HG03066 (cell line): ENCODE results near the gene MYDGF.
"Not testable (repeated sequence)": the region's sequence is repeated elsewhere in the genome, so short reads cannot be mapped to it uniquely, and the experiment has no call there.

Source experiments
- ATAC-seq: cut with Tn5 transposase; IDR thresholded peaks from one replicate; pipeline ENCODE4 v1.9.1; 2021; ENCODE audit warnings: low read depth; ENCODE audit not compliant: unreplicated experiment

Gene MYDGF

GRCh38 chr19:4669723-4670480, at the start of gene MYDGF:
Gene MYDGF, minus strand, starts transcription at chr19:4670342. Its CDS starts 8 bp downstream, at chr19:4670334.
- ATAC-seq, result peak; percentile 75

- no peak for ATAC-seq
Observed at GRCh38 chr19:4719499-4719866, 49.3 kb upstream of the MYDGF start.

- no peak for ATAC-seq
Observed at GRCh38 chr19:4717966-4718701, 48.0 kb upstream of the MYDGF start.

GRCh38 chr19:4717191-4717965, 47.2 kb upstream of the MYDGF start:
- no peak for ATAC-seq

GRCh38 chr19:4715529-4716221, 45.5 kb upstream of the MYDGF start:
- ATAC-seq, result no peak

- not testable (repeated sequence) for ATAC-seq
Observed at GRCh38 chr19:4715178-4715528, 45.0 kb upstream of the MYDGF start.

GRCh38 chr19:4714016-4714415, 43.9 kb upstream of the MYDGF start:
- no peak for ATAC-seq

- ATAC-seq, result no peak
Observed at GRCh38 chr19:4713384-4713951, 43.3 kb upstream of the MYDGF start.

- no peak for ATAC-seq
Observed at GRCh38 chr19:4712771-4713170, 42.6 kb upstream of the MYDGF start.

- ATAC-seq, result no peak
Observed at GRCh38 chr19:4711211-4711610, 41.1 kb upstream of the MYDGF start.

- ATAC-seq, result no peak
Observed at GRCh38 chr19:4710281-4710600, 40.1 kb upstream of the MYDGF start.

GRCh38 chr19:4709440-4710280, 39.5 kb upstream of the MYDGF start:
- no peak for ATAC-seq

- ATAC-seq, result no peak
Observed at GRCh38 chr19:4707956-4708650, 38.0 kb upstream of the MYDGF start.

- ATAC-seq, result no peak
Observed at GRCh38 chr19:4707322-4707721, 37.2 kb upstream of the MYDGF start.

- no peak for ATAC-seq
Observed at GRCh38 chr19:4705413-4706131, 35.4 kb upstream of the MYDGF start.

- ATAC-seq, result no peak
Observed at GRCh38 chr19:4704317-4704673, 34.2 kb upstream of the MYDGF start.

- ATAC-seq, result no peak
Observed at GRCh38 chr19:4703671-4704316, 33.7 kb upstream of the MYDGF start.

- ATAC-seq, result no peak
Observed at GRCh38 chr19:4702764-4703163, 32.6 kb upstream of the MYDGF start.
